Activated effector memory CD4-positive, alpha-beta T cell treated with Interleukin-2 at 50 U/mL for 16 hours (primary cell): ENCODE results near the gene AHNAK.
A peak's percentile ranks its signal among the peaks of the same experiment; 100 is the strongest.
"Not testable (repeated sequence)": the region's sequence is repeated elsewhere in the genome, so short reads cannot be mapped to it uniquely, and the experiment has no call there.

ENCODE experiments used
- DNase-seq: peaks from one replicate; pipeline ENCODE4 v3.0.0-alpha.2; 2020

The AHNAK gene

DNA sequence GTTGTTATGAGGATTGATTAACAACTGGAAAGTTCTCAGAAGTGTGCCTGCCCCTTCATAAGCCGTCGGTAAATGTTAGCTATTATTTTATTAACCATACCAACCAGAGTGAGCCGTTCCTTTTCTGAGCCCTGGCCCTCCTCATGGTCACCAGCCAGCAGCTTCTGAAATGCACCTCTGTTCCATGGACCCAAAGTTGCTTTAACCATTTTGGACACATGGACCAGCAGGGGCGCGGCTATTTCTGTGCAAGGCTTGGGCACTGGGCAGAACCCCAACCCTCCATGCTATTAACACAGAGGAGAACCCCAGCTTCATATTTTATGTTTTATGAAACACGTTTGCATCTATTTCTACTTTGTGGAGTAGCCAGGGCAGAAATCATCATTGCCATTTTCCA lies 146.3 kb downstream of the AHNAK start:
- DNase-seq = no peak

DNA sequence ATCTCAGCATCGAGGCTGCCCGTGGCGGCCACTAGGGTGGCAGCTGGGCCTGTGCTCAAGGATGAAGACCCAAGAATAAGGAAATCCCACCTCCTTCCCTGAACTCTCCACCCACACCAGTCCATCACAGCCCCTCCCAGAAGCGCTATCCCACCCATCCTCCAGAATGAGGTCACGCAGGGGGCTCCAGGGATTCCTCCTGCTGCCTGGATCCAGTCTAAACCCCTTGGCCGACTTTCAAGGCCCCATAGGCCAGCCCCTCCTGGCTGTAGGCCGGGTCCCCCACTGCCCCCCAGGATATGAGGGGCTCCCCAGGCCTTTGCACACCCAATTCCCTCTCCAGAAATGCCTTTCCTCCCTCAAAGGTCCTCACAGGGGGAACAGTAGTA lies 146.7 kb downstream of the AHNAK start:
- no peak for DNase-seq

GRCh38 chr11:62399172-62399877 lies 147.3 kb downstream of the AHNAK start:
- no peak for DNase-seq

DNA sequence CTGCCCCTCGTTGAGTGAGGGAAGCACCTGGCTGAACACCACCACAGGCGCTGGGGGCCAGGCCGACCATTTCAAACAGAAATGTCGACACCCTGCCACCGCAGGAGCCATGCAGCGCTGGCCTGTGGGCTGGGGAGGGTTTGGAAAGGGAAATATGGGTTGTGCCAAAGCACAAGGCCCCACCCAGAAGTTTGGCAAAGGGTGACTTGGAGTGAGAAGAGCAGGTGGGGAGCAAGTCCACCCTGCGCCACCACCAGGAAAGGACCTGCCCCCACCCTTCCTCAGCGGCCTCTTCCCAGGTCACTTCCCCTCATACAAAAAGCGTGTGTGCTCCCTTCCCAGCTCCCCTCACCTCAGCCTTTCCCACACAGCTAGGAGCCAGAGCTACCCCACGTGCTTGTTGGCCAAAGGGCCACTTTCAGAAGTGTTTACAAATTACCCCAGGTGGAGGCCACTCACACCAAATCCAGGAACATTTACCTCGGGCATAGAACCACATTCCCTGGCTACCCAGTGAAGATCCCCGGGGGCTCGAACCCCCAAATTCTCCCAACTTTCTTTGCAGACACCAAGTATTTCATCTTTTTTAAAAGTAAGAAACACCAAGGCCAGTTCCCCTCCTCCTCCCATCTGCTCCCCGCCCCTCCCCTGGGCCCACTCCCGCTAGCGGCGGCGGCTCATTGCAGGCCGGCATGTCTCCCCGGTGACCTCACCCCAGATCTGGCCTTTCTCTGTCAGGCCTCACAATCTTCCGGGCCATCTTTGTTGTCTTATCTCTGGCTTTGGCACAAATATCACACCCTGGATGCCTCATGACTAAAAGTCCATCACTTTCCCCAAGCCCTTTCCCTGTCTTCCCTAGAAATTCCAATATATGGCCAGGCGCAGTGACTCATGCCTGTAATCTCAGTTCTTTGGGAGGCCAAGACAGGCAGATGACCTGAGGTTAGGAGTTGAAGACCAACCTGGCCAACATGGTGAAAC lies 148.3 kb downstream of the AHNAK start:
- DNase-seq = no peak

- no peak for DNase-seq
Observed at GRCh38 chr11:62395885-62396551, 150.6 kb downstream of the AHNAK start.

- peak; percentile 15 for DNase-seq
Observed at GRCh38 chr11:62394825-62395538, 151.6 kb downstream of the AHNAK start.

DNA sequence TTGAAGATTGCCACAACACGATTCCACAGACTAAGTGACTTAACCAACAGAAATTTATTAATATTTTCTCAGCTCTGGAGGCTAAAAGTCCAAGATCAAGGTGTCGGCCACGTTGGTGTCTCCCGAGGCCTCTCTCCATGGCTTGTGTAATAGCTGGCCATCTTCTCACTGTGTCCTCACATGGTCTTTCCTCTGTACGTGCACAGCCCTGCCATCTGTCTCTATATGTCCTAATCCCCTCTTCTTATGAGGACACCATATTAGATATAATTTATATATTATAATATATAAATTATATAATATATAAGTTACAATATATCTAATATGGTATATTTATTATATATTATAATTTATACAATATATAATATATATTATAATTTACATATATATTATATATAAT lies 152.9 kb downstream of the AHNAK start:
- DNase-seq = no peak

GRCh38 chr11:62393061-62393611 lies 153.5 kb downstream of the AHNAK start:
- DNase-seq = no peak

GRCh38 chr11:62392506-62392905 lies 154.1 kb downstream of the AHNAK start:
- no peak for DNase-seq

GRCh38 chr11:62391642-62392425 lies 154.8 kb downstream of the AHNAK start:
- DNase-seq = no peak

- no peak for DNase-seq
Observed at GRCh38 chr11:62390722-62391121, 155.9 kb downstream of the AHNAK start.

GRCh38 chr11:62390237-62390636 lies 156.4 kb downstream of the AHNAK start:
- no peak for DNase-seq

GRCh38 chr11:62388999-62389398 lies 157.6 kb downstream of the AHNAK start:
- DNase-seq = no peak

DNA sequence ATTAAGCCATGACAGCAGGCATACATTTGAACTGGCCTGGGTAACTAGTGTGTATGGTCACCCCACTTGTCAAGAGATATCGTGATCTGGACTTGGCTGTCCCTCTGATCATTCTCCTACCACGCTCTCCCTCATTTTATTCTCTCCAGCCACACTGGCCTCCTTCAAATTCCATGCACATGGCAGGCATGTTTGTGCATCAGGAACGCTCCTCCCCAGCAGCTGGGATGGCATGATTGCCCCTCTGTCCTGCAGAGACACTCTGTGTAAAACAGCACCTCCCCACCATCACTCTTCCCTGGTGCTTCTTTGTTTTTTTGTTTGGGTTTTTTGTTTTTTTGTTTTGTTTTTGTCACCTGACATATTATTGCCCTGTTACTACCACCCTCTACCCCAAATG lies 159.2 kb downstream of the AHNAK start:
- DNase-seq = no peak

DNA sequence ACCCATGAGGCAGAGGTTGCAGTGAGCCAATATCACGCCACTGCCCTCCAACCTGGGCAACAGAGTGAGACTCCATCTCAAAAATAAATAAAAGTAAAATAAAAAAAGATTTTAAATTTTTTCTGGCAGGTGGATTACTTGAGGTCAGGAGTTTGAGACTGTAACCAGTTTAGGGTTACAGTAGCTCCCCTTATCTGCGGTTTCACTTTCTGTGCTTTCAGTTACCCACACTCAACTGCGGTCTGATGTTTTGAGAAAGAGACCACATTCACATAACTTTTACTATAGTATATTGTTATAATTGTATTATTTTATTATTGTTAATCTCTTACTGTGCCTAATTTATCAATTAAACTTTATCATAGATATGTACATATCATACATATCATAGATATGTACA lies 160.5 kb downstream of the AHNAK start:
- DNase-seq = not testable (repeated sequence)

DNA sequence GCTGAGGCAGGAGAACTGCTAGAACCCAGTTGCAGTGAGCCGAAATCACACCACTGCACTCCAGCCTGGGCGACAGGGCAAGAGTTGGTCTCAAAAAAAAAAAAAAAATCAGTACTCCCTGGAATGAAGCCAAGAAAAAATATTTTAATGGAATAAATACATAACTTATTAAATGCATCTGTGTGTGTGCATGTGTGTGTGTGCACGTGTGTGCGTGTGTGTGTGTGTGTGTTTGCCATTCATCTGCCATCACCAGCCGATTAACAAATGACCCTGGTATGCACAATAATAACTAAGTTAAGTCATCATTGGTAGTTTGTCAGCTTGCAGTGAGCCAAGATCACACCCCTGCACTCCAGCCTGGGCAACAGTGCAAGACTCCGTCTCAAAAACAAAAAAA lies 162.8 kb downstream of the AHNAK start:
- DNase-seq = no peak
